Duodenal mucosa (tissue), 2 donors: Measurements from ENCODE around the gene C19orf73.
"Not testable (repeated sequence)": the region's sequence is repeated elsewhere in the genome, so short reads cannot be mapped to it uniquely, and the experiment has no call there.

Source experiments
- H3K27ac ChIP-seq: one replicate; pipeline ENCODE4 v1.7.0; 2013; ENCODE audit warnings: low read depth, low read length
- H3K27me3 ChIP-seq, 2 donors: one replicate each; pipeline ENCODE4 v1.7.0; 2013; ENCODE audit warnings: low read length in 2 of 2, control low read depth in 1 of 2; ENCODE audit not compliant: insufficient read depth in 2 of 2, control insufficient read depth in 1 of 2
- H3K36me3 ChIP-seq, 2 donors: one replicate each; pipeline ENCODE4 v1.7.0; 2013; ENCODE audit warnings: low read length in 2 of 2, control low read depth in 1 of 2; ENCODE audit not compliant: insufficient read depth in 2 of 2, control insufficient read depth in 1 of 2
- H3K4me1 ChIP-seq, 2 donors: one replicate each; pipeline ENCODE4 v1.7.0; 2013; ENCODE audit warnings: low read length in 2 of 2, control low read depth in 1 of 2; ENCODE audit not compliant: insufficient read depth in 2 of 2, control insufficient read depth in 1 of 2
- H3K4me3 ChIP-seq, 2 donors: one replicate each; pipeline ENCODE4 v1.7.0; 2013; ENCODE audit warnings: low read length in 2 of 2, low read depth in 1 of 2
- H3K9ac ChIP-seq, 2 donors: one replicate each; pipeline ENCODE4 v1.7.0; 2013; ENCODE audit warnings: low read length in 2 of 2, low read depth in 1 of 2
- H3K9me3 ChIP-seq, 2 donors: one replicate each; pipeline ENCODE4 v1.7.0; 2013; ENCODE audit warnings: low read length in 2 of 2, control low read depth in 1 of 2; ENCODE audit not compliant: control insufficient read depth in 1 of 2

C19orf73 gene

DNA sequence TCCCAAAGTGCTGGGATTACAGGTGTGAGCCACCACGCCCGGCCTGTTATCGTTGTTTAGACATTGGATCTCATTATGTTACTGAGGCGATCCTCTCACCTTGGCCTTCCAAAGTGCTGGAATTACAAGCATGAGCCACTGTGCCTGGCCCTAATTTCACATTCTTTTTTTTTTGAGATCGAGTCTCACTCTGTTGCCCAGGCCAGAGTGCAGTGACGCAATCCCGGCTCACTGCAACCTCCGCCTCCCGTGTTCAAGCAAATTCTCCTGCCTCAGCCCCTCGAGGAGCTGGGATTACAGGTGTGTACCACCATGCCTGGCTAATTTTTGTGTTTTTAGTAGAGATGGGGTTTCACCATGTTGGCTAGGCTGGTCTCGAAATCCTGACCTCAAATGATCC, 4.3 kb upstream of the C19orf73 start:
- not testable (repeated sequence) for H3K27me3 ChIP-seq, H3K27ac ChIP-seq
- peaks cover 13% of the 10 kb centered on the region in 2 donors for H3K4me1 ChIP-seq

DNA sequence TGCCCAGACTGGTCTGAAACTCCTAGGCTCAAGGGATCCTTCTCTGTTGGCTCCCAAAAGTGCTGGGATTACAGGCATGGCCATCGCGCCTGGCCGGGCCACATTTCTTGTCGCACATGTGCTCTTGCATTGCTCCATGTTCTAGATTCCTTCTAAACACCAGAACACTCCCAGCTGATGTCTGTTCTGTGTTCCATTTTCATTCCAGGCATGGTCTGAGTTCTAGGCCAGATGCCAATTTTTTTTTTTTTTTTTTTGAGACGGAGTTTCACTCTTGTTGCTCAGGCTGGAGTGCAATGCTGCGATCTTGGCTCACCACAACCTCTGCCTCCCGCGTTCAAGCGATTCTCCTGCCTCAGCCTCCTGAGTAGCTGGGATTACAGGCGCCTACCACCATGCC, 2.9 kb upstream of the C19orf73 start:
- H3K9ac ChIP-seq, H3K4me3 ChIP-seq, H3K36me3 ChIP-seq, H3K9me3 ChIP-seq, H3K27ac ChIP-seq, H3K27me3 ChIP-seq: not testable (repeated sequence)
- peaks cover 21 to 26% of the 10 kb centered on the region in 2 donors for H3K4me1 ChIP-seq

More for the DNA sequence above, 4.3 kb upstream of the C19orf73 start:
- not testable (repeated sequence) for H3K36me3 ChIP-seq, H3K9me3 ChIP-seq, H3K9ac ChIP-seq, H3K4me3 ChIP-seq

DNA sequence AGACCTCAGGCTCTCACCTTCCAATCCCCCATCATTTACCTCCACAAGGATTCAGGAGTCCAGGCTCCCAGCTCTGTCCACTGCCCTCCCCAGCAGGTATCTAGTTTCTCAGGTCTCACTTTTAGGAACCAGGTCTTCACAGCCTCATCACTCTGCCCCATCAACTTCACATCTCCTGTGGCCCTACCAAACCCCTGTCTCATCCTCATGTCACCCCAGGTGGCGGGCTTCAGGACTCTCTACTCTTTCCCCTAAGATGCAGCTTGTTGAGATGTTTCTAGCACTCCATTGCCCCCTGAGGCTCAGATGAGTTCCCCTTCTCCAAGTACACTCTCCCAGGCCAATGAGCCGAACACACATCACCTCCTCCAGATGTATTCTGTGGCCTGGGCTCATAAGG, 1.9 kb upstream of the C19orf73 start:
- peaks cover 0 to 6% of the 10 kb centered on the region in 2 donors for H3K27me3 ChIP-seq
- peaks cover 26 to 29% of the 10 kb centered on the region in 2 donors for H3K4me1 ChIP-seq
- no peak overlapping the region for H3K9ac ChIP-seq
- H3K36me3 ChIP-seq, result no peaks in the 10 kb centered on the region
- H3K9me3 ChIP-seq, result no peaks in the 10 kb centered on the region
- H3K4me3 ChIP-seq, result no peak overlapping the region
- H3K27ac ChIP-seq, result no peak overlapping the region

DNA sequence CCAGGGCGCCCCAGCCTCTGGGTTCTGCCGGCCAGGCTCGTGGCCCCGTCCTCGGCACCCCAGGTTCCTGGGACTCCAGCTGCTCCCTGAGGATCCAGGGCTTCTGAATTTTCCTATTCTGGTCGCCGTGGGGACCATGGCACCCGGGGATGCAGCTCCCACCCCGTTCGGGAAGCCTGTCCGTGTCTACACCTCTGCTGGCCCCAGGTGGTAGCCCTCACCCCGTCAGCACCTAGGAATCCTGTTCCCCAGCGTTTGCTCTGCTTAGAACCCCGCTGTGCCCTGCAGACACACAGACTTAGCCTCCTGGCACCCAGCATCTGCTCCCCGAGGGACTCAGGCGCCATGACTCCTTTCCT, 1.4 kb upstream of the C19orf73 start:
- no peaks in the 10 kb centered on the region for H3K9me3 ChIP-seq
- peaks cover 0 to 6% of the 10 kb centered on the region in 2 donors for H3K27me3 ChIP-seq
- H3K4me1 ChIP-seq, result peaks cover 26 to 30% of the 10 kb centered on the region in 2 donors
- H3K9ac ChIP-seq, result peak overlapping the region in 1 of 2 donors; percentile 51
- no peak overlapping the region for H3K27ac ChIP-seq
- H3K4me3 ChIP-seq, result peak overlapping the region in 1 of 2 donors; percentile 47
- no peaks in the 10 kb centered on the region for H3K36me3 ChIP-seq

DNA sequence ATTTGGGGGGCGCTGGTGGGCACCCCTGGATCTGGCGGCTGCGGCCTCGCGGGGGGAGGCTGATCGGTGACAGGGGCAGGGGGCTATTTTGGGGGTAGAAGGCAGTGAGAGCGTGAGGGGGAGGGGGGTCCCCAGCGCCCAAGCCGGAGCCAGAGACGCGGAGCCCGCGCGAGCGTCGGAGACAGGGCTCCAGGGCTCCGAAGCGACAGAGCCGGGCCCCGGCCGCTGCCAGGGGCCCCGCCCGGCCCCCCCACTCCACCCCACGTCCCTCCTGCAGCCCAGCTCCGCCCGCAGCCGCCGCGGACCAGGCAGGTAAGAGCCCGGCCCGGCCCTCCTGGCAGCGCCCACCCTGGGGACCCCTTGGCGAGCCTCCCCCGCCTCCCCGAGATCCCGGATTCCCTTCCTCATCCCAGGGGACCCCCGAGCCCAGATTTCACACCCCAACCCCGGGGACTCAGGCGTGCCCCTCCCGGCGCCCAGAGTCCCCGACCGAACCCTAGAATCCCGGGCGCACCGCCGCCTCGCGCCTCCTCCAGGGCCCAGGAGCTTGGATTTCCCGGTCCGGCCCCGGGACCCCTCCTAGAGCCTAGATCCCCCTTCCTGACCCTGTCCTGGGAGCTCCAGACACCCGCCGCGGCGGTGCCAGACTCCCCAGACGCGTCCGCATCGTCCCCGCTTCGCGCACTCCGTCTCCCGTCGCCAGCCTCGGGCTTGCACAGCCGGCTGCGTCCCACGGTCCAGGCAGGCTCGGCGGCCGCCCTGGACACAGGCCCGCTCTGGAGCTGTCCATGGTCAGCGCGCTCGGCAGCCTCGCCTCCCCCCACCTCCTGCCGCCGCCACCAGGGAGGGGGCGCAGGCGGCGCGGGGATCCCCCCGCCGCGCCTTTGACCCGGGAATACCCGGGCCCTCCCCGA, 725 bp upstream of the C19orf73 start, which contains the start of gene PPFIA3:
PPFIA3 (plus strand) TSS at position 134 of the 914 bp plus-strand sequence. CDS start 8,330 bp downstream, outside the sequence.
- H3K9ac ChIP-seq, result peak within 1 kb of the TSS; percentile 92 to 95

DNA sequence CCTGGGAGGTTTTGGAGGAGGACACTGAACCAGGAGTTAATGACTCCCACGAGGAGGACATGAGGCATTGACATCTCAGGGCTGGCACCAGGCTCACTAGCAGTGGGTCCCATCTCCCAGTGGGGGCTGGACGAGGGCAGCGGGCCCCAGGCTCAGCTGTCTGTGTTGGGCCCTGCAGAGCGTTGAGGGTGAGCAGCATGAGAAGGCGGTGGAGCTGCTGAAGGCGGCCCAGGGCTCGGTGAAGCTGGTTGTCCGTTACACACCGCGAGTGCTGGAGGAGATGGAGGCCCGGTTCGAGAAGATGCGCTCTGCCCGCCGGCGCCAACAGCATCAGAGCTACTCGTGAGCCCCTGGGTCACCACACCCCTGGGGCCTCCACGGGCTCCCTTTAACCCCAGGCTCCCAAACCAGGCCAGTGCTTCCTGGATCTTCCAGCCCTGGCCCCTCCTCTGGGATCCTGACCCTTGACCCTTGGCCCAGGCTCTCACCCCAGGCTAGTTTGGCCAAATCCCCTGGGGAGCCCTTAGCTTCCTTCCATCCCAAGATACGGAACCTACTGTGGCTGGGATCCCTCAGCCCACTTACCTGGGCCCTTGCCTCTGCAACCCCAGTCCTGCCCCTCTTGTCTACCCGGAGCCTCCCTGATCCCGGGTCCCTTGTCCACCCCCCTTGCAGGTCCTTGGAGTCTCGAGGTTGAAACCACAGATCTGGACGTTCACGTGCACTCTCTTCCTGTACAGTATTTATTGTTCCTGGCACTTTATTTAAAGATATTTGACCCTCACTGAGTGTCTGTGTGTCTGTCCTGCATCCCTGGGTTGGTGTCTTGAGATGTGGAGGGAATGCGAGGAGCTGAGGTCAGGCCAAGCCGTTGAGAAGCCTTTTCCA, 1.0 kb downstream of the C19orf73 start:
- peaks cover 27 to 40% of the 10 kb centered on the region in 2 donors for H3K4me1 ChIP-seq

More for the DNA sequence above, 725 bp upstream of the C19orf73 start, which contains the start of gene PPFIA3:
- Histone ChIP-seq H3K36me3 (no peaks in the 10 kb centered on the region), H3K27ac (peak within 1 kb of the TSS; percentile 99), H3K4me3 (peak within 1 kb of the TSS; percentile 70 to 71), H3K9me3 (no peaks in the 10 kb centered on the region), H3K27me3 (peaks cover 0 to 6% of the 10 kb centered on the region in 2 donors), H3K4me1 (peaks cover 26 to 34% of the 10 kb centered on the region in 2 donors)

DNA sequence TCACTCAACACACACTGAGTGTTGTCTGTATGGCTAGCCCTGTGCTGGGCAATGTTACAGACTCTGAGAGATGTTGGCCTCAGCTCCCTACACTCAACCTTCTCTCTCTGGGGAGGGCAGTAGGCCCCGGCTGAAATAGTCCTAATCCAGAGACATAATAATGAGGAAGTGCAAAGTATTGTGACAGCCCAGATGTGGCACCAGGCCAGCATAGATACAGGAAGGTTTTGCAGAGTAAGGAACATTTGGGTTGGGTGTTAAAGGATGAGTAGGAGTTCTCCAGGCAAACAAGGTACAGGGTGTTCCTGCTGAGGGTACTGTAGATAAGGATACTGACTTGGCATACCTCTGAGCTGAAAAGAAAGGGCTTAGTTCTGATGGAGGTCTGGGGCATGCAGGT, 2.4 kb downstream of the C19orf73 start:
- H3K4me3 ChIP-seq, result no peak overlapping the region
- peaks cover 27 to 40% of the 10 kb centered on the region in 2 donors for H3K4me1 ChIP-seq
- H3K27me3 ChIP-seq, result peaks cover 0 to 6% of the 10 kb centered on the region in 2 donors
- H3K9me3 ChIP-seq, result no peaks in the 10 kb centered on the region
- no peak overlapping the region for H3K9ac ChIP-seq
- no peak overlapping the region for H3K27ac ChIP-seq
- no peaks in the 10 kb centered on the region for H3K36me3 ChIP-seq

More for the DNA sequence above, 1.0 kb downstream of the C19orf73 start:
- Histone ChIP-seq H3K27ac (peak overlapping the region; percentile 99), H3K27me3 (peaks cover 0 to 6% of the 10 kb centered on the region in 2 donors), H3K9ac (peak overlapping the region; percentile 92 to 95), H3K4me3 (peak overlapping the region; percentile 70 to 71), H3K36me3 (no peaks in the 10 kb centered on the region), H3K9me3 (no peaks in the 10 kb centered on the region)

DNA sequence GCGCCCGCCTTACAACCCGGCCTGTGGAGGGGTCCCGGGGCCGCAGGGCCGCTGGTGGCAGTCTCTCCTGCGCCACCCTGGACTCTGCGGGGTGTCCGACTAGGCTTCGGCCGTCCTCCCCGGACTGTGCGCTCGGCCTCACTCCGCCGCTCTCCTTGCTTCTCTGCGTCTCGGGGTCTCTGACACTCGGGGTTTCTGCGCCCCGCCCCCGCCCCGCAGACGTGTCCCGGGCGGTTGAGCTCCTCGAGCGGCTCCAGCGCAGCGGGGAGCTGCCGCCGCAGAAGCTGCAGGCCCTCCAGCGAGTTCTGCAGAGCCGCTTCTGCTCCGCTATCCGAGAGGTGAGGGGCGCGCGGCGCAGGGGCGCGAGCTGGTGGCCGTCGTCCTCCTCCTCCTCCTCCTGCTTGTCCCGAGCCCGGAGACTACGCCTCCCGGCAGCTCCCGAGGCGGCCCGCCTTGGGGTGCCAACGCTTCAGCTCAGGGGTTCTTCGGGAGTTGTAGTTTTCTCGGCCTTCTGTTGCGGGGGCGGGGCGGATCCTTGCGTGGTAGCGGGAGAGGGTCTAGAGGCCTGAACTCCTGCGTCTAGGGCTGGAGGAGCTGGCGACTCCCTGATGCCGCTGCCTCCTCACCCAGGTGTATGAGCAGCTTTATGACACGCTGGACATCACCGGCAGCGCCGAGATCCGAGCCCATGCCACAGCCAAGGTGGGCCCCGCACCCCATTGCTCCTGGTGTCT, 4.1 kb downstream of the C19orf73 start:
- Histone ChIP-seq H3K4me3 (peak overlapping the region; percentile 66 to 77), H3K27me3 (no peaks in the 10 kb centered on the region), H3K9me3 (no peaks in the 10 kb centered on the region), H3K4me1 (peaks cover 21 to 35% of the 10 kb centered on the region in 2 donors), H3K27ac (peak overlapping the region; percentile 32), H3K36me3 (no peaks in the 10 kb centered on the region), H3K9ac (peak overlapping the region; percentile 33 to 63)

DNA sequence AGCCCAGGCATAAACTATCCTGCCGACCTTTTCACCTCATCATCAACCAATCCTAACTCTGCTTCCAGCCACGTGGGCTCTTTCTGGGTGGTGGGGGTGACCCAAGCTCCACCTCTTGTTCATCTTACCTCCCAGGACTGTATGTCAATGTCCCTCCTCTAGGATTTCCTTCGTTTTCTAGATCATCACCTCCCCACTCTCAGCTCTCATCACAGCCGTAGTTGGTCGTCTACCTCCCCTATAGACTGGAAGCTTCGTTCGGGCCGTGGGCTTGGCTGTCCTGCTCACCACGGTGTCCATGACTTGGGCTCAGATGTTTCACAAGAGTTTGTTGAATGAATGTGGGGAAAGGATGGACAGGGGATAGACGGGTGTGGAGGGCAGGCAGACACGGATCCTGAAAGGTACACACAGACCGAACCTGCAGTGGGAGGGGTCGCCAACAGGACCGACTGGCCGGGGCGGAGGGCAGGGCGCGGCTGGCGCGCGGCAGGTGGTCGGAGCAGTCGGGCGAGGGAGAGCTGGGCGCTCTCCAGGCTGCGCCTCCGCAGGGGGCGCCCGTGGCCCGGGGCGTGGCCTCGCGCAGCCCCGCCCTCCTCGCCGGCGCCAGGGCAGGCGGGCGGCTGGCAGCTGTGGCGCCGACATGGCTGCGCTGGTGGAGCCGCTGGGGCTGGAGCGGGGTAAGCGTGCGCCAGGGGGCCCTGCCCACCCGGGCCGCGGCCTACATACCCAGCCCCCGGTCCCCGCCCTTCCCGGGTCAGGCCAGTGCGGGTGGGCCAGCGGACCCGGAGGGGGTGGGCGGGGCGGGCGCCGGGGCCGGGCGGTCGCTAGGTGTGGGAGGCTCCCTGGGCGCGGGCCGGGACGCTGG, 4.9 kb downstream of the C19orf73 start, which contains the start of gene LIN7B:
LIN7B (plus strand) TSS at position 609 of the 868 bp plus-strand sequence; CDS start at position 644, 35 bp downstream.
- no peaks in the 10 kb centered on the region for H3K27me3 ChIP-seq
- H3K36me3 ChIP-seq, result peaks cover 2 to 5% of the 10 kb centered on the region in 2 donors
- H3K27ac ChIP-seq, result peak within 1 kb of the TSS; percentile 32
- peak within 1 kb of the TSS; percentile 71 to 77 for H3K4me3 ChIP-seq
- H3K9me3 ChIP-seq, result no peaks in the 10 kb centered on the region
- H3K9ac ChIP-seq, result peak within 1 kb of the TSS; percentile 33 to 66
- H3K4me1 ChIP-seq, result peaks cover 21 to 35% of the 10 kb centered on the region in 2 donors
